HepG2 (cell line): ENCODE measurements around the gene PRSS50.

Experiments used
- BCL6 ChIP-seq: IDR thresholded peaks from 2 replicates; pipeline ENCODE4 v1.6.1; 2016; ENCODE audit warnings: missing genetic modification reagents, missing compliant biosample characterization
- HCFC1 ChIP-seq: fragments of 150-350 bp; IDR thresholded peaks from 2 replicates; pipeline ENCODE4 v1.6.1; 2014; ENCODE audit warnings: low read depth, low read length
- HDAC6 ChIP-seq: fragments of 200-600 bp; sonication (generic); IDR thresholded peaks from 2 replicates; pipeline ENCODE4 v1.7.0; 2017; ENCODE audit warnings: mild to moderate bottlenecking, antibody characterized with exemption, low read length, low read depth
- IKZF1 ChIP-seq: fragments of 450-650 bp; IDR thresholded peaks from 2 replicates; pipeline ENCODE4 v1.7.1; 2016
- JUNB ChIP-seq: sonication (generic); formaldehyde crosslinking; IDR thresholded peaks from 2 replicates; pipeline ENCODE4 v1.8.0; 2022; ENCODE audit warnings: missing genetic modification reagents, mild to moderate bottlenecking, borderline replicate concordance
- POLR2A ChIP-seq, 2 experiments: IDR thresholded peaks; 2 replicates each; pipeline ENCODE4 v1.6.1; 2011; ENCODE audit warnings: low read depth in 2 of 2, low read length in 2 of 2, mild to moderate bottlenecking in 1 of 2, moderate library complexity in 1 of 2; ENCODE audit not compliant: insufficient read depth in 1 of 2
- POLR2AphosphoS5 ChIP-seq: IDR thresholded peaks from 2 replicates; pipeline ENCODE4 v1.6.1; 2012; ENCODE audit warnings: low read depth, low read length
- REL ChIP-seq: sonication (generic); formaldehyde crosslinking; conservative IDR thresholded peaks from 2 replicates; pipeline ENCODE4 v1.8.0; 2022; ENCODE audit warnings: mild to moderate bottlenecking, missing genetic modification reagents, moderate library complexity
- TCF7 ChIP-seq: sonication (generic); IDR thresholded peaks from 2 replicates; pipeline ENCODE4 v1.6.1; 2016; ENCODE audit warnings: antibody characterized with exemption, low read depth
- TF ChIP-seq, protein P1 (sequence below): sonication (generic); formaldehyde crosslinking; IDR thresholded peaks from 2 replicates; pipeline ENCODE4 v1.5.1; 2020; ENCODE audit warnings: missing genetic modification reagents, mild to moderate bottlenecking, borderline replicate concordance
- TF ChIP-seq, protein P2 (sequence below): sonication (generic); formaldehyde crosslinking; IDR thresholded peaks from 2 replicates; pipeline ENCODE4 v1.4.0; 2020; ENCODE audit warnings: mild to moderate bottlenecking, missing genetic modification reagents

DNA sequence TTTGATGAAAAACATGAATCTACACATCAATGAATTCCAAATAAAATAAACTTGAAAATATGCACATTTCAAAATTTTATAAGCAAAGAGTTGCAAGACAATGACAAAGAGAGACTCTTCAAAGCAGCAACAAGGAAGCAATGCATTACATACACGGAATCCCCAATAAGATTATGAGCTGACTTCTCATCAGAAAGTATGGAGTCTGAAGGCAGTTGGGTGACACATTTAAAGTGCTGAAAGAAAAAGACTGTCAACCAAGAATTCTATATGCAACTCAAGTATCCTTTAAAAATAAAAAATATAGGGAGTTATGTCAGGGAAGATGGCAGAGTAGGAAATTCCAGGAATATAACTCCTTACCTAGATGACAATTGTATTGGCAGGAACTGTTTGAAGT lies 46.5 kb upstream of the PRSS50 start:
- TF ChIP-seq, protein P1, sequence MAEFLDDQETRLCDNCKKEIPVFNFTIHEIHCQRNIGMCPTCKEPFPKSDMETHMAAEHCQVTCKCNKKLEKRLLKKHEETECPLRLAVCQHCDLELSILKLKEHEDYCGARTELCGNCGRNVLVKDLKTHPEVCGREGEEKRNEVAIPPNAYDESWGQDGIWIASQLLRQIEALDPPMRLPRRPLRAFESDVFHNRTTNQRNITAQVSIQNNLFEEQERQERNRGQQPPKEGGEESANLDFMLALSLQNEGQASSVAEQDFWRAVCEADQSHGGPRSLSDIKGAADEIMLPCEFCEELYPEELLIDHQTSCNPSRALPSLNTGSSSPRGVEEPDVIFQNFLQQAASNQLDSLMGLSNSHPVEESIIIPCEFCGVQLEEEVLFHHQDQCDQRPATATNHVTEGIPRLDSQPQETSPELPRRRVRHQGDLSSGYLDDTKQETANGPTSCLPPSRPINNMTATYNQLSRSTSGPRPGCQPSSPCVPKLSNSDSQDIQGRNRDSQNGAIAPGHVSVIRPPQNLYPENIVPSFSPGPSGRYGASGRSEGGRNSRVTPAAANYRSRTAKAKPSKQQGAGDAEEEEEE, result no peak
- TF ChIP-seq REL (CRISPR knock-in tag) (no peak), HCFC1 (no peak), POLR2AphosphoS5 (no peak), TCF7 (no peak), JUNB (CRISPR knock-in tag) (no peak), POLR2A (IDR thresholded peaks at IDR 0.05; ENCODE audit: insufficient read depth in 1 of 2, low read depth in 2 of 2, low read length in 2 of 2) (no peak), IKZF1 (no peak), HDAC6 (no peak), BCL6 (no peak)
- TF ChIP-seq, protein P2, sequence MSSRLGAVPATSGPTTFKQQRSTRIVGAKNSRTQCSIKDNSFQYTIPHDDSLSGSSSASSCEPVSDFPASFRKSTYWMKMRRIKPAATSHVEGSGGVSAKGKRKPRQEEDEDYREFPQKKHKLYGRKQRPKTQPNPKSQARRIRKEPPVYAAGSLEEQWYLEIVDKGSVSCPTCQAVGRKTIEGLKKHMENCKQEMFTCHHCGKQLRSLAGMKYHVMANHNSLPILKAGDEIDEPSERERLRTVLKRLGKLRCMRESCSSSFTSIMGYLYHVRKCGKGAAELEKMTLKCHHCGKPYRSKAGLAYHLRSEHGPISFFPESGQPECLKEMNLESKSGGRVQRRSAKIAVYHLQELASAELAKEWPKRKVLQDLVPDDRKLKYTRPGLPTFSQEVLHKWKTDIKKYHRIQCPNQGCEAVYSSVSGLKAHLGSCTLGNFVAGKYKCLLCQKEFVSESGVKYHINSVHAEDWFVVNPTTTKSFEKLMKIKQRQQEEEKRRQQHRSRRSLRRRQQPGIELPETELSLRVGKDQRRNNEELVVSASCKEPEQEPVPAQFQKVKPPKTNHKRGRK, result no peak
